ENCODE results near the gene PDK1.

DNA sequence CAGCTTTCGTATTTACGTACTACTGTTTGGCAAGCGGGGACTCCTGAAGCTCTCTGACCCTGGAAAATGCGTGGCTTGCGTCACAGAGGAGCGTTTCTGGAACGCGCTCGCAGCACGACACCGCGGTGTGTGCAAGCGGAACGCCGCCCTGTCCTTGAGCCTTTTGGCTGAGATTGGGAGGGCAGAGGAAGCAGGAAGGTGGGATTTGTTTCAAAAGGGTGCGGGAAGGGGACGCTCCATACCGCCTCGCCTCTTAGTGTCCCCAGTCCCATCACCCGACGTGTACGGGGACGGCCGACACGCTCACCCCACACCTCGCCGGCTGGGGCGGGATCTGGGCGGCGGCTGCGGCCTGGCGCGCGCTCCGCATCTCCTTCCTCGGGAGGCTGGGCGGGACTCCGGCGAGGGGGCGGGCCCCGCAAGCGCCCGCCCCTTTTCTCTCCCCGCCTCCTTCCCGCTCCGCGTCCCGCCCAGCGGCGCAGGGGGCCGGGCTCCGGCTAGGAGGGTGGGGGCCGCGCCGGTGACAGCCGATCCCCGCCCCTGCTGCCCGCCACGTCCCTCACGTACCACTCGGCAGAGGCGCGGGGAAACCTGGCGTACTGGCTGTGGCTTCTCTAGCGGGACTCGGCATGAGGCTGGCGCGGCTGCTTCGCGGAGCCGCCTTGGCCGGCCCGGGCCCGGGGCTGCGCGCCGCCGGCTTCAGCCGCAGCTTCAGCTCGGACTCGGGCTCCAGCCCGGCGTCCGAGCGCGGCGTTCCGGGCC is at the start of gene PDK1:
- no peak for TF ChIP-seq EZH2 (IDR thresholded peaks at IDR 0.05; ENCODE audit: borderline replicate concordance, low read length)
- TF ChIP-seq, protein P1, sequence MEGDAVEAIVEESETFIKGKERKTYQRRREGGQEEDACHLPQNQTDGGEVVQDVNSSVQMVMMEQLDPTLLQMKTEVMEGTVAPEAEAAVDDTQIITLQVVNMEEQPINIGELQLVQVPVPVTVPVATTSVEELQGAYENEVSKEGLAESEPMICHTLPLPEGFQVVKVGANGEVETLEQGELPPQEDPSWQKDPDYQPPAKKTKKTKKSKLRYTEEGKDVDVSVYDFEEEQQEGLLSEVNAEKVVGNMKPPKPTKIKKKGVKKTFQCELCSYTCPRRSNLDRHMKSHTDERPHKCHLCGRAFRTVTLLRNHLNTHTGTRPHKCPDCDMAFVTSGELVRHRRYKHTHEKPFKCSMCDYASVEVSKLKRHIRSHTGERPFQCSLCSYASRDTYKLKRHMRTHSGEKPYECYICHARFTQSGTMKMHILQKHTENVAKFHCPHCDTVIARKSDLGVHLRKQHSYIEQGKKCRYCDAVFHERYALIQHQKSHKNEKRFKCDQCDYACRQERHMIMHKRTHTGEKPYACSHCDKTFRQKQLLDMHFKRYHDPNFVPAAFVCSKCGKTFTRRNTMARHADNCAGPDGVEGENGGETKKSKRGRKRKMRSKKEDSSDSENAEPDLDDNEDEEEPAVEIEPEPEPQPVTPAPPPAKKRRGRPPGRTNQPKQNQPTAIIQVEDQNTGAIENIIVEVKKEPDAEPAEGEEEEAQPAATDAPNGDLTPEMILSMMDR (conservative IDR thresholded peaks at IDR 0.05 in 1 of 2, IDR thresholded peaks at IDR 0.05 in 1 of 2; ENCODE audit: extremely low read depth in 1 of 2, insufficient read depth in 1 of 2, low read depth in 1 of 2, low read length in 2 of 2): no peak
